ENCODE results near the gene APBB2. TPM values are rescaled to one million over a fixed set of nuclear protein-coding genes. Genes with fewer than 3 reads are reported as not detected.

APBB2 gene
- total RNA-seq, 4 donors from 2014 or later, result 139 to 248 (median 203) TPM

DNA sequence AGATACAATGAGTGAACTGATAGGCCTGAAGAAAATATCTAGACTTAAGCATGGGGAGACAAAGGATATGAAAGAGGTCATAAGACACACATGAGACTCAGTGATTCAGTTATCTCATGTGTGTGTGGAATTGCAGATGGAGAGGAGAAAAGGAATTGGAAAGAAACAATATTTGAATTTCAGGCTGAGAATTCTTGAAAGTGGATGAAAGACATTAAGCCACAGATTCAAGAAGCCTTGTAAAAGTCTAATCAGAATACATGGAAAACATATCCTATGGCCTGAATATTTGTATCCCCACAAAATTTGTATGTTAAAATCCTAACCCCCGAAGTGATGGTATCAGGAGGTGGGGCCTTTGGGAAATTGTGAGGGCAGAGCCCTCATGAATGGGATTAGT, 436.3 kb downstream of the APBB2 start:
- H3K27ac ChIP-seq, result no peak overlapping the region
- no peak for DNase-seq (ENCODE audit: low spot score in 2 of 2)
- TF ChIP-seq, protein P1, sequence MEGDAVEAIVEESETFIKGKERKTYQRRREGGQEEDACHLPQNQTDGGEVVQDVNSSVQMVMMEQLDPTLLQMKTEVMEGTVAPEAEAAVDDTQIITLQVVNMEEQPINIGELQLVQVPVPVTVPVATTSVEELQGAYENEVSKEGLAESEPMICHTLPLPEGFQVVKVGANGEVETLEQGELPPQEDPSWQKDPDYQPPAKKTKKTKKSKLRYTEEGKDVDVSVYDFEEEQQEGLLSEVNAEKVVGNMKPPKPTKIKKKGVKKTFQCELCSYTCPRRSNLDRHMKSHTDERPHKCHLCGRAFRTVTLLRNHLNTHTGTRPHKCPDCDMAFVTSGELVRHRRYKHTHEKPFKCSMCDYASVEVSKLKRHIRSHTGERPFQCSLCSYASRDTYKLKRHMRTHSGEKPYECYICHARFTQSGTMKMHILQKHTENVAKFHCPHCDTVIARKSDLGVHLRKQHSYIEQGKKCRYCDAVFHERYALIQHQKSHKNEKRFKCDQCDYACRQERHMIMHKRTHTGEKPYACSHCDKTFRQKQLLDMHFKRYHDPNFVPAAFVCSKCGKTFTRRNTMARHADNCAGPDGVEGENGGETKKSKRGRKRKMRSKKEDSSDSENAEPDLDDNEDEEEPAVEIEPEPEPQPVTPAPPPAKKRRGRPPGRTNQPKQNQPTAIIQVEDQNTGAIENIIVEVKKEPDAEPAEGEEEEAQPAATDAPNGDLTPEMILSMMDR (IDR thresholded peaks at IDR 0.05), result no peak
- no peak for TF ChIP-seq POLR2A (IDR thresholded peaks at IDR 0.05)
- peaks cover 0 to 22% (median 0%) of the 10 kb centered on the region in 4 donors for H3K9me3 ChIP-seq
- no peaks in the 10 kb centered on the region for H3K36me3 ChIP-seq
- no peak overlapping the region for H3K4me3 ChIP-seq
- H3K27me3 ChIP-seq, result no peaks in the 10 kb centered on the region
- 90 to 96% methylated on average over 1 of the region's 1 CpG for WGBS, 2 donors
- no peaks in the 10 kb centered on the region for H3K4me1 ChIP-seq

DNA sequence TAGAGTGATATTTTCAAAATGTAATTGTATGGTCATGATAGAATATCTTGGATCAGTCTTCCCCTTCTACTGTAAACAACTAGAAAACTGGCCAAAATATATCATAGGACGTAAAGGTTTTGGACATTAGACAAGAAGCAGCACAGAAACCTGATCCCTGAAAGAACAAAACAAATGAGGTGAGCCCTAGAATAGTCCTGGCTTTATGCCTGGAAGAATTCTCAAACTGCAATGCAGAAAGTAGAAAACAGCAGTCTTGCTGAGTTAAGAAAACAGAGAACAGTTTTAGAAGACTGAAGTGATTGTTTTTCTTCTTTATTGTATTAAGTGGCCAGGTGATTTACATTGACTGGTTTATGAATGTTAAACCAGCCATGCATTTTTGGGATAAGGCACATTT, 445.1 kb downstream of the APBB2 start:
- H3K27ac ChIP-seq, result no peak overlapping the region
- no peaks in the 10 kb centered on the region for H3K27me3 ChIP-seq
- TF ChIP-seq POLR2A (IDR thresholded peaks at IDR 0.05) (no peak), EP300 (IDR thresholded peaks at IDR 0.05) (no peak)
- TF ChIP-seq, protein P1 (IDR thresholded peaks at IDR 0.05), result no peak
- H3K4me1 ChIP-seq, result no peaks in the 10 kb centered on the region
- DNase-seq (ENCODE audit: low spot score in 2 of 2), result no peak
- WGBS, 2 donors, result 58 to 72% methylated on average over 1 of the region's 1 CpG
- H3K9me3 ChIP-seq, result no peaks in the 10 kb centered on the region
- H3K4me3 ChIP-seq, result no peak overlapping the region
- H3K36me3 ChIP-seq, result no peaks in the 10 kb centered on the region

DNA sequence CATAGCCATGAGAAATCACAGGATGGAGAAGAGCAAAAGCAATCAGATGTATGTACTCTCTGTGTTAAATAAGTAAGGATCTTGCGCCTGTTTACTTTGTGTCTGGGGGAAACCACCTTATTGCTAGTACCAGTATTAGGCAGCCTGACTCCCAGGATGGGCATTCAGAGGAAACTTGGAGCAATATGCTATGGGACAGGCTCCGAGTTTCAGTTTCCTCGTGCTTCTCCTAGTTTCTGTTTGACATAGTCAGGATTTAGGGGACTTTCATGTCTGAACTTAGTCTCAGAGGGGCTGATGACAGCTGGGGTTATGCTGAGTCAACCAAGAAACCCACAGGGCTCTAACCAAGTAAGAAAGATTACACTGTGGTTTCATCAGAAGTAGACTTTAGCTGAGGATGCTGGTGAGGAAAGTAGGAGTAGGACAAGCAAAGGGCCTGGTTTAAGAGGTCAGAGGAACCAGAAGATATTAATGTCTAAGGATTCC, 451.1 kb downstream of the APBB2 start:
- TF ChIP-seq, protein P1 (IDR thresholded peaks at IDR 0.05), result no peak
- TF ChIP-seq EP300 (IDR thresholded peaks at IDR 0.05) (no peak), POLR2A (IDR thresholded peaks at IDR 0.05) (no peak)
- 81 to 89% methylated on average over 3 of the region's 3 CpGs for WGBS, 2 donors
- no peaks in the 10 kb centered on the region for H3K36me3 ChIP-seq

More for the DNA sequence above, 451.1 kb downstream of the APBB2 start:
- H3K27me3 ChIP-seq, result no peaks in the 10 kb centered on the region
- DNase-seq (ENCODE audit: low spot score in 2 of 2), result no peak
- no peaks in the 10 kb centered on the region for H3K9me3 ChIP-seq
- no peak overlapping the region for H3K27ac ChIP-seq
- no peak overlapping the region for H3K4me3 ChIP-seq
- no peaks in the 10 kb centered on the region for H3K4me1 ChIP-seq

Small RNAs within 50 kb of the gene (small RNA-seq; reads per million reads assigned to genes)
- gene RF00019 (not detected), gene RNA5SP160 (not detected), gene RNU6-1195P (not detected), gene RNU6-836P (not detected)

Other genes starting within 250 kb of the APBB2 start
- 100 to 1,000 TPM in 1 of 4 donors, 10 to 100 TPM in 3; 55.9 to 204 (median 71.5) TPM for gene UCHL1, start 42.4 kb upstream of the APBB2 start, total RNA-seq

All from tibial nerve (tissue), 4 donors.